Progenitor cell of endocrine pancreas (in vitro differentiated cells): ENCODE results near the gene C1QTNF6. TPM values are rescaled to one million over a fixed set of nuclear protein-coding genes. Genes with fewer than 3 reads are reported as not detected.

Experiments used
- DNase-seq: peaks from one replicate; pipeline ENCODE4 v3.0.0; 2021; ENCODE audit warnings: low spot score; ENCODE audit not compliant: unreplicated experiment
- H3K27ac Mint-ChIP-seq: 2 replicates; pipeline ENCODE4 v1.8.0; 2021; ENCODE audit warnings: mild to moderate bottlenecking, moderate library complexity, mixed read lengths
- H3K27me3 Mint-ChIP-seq: 2 replicates; pipeline ENCODE4 v1.8.0; 2021; ENCODE audit warnings: mixed read lengths
- H3K36me3 Mint-ChIP-seq: 2 replicates; pipeline ENCODE4 v1.8.0; 2022; ENCODE audit warnings: mixed read lengths; ENCODE audit not compliant: insufficient read depth
- H3K4me1 Mint-ChIP-seq: 2 replicates; pipeline ENCODE4 v1.8.0; 2021; ENCODE audit warnings: low read depth, mixed read lengths
- H3K4me3 Mint-ChIP-seq: 2 replicates; pipeline ENCODE4 v1.8.0; 2021; ENCODE audit warnings: low read depth, mild to moderate bottlenecking, moderate library complexity, mixed read lengths
- H3K9me3 Mint-ChIP-seq: 2 replicates; pipeline ENCODE4 v1.8.0; 2021; ENCODE audit warnings: low read depth, mixed read lengths
- CTCF ChIP-seq: fragments of 200-600 bp; sonication (generic); IDR thresholded peaks from one replicate; pipeline ENCODE4 v1.5.0; 2021; ENCODE audit warnings: antibody characterized with exemption, mild to moderate bottlenecking; ENCODE audit not compliant: unreplicated experiment
- total RNA-seq: library from RNA; stranded (reverse); gene quantifications from 2 replicates; pipeline ENCODE4 v1.2.1, GENCODE V29; 2021

Gene C1QTNF6
- total RNA-seq, 1 donor from 2014 or later = 14.5 TPM

DNA sequence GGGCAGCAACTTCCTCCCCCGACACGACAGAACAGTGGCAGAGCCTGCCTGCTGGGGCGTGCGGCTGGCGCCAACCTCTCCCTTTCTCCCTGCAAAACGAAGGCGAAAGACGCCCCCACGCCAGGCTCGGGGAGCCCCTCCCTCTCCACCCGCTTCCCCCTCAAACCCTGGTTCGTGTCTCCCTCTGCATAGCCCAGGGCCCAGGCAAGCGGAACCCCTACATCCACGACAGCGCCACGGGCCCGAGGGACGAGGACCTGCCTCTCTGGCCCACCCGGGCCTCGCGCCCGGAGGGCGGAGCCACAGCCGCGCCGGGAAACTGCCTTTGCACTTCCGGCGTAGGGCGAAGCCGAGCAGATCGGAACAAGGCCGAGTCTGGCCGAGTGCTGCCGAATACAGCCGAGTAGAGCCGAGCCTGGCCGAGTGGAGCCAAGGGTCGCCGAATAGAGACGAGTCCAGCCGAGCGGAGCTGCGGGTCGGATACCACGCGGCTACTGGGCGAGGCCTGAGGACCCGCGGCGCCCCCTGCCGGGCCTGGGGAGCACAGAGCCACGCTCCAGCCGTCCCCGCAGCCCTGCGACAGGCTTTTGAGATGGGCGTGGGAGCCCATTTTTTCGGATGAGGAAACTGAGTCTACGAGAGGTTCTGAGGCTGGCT is 11.2 kb upstream of the C1QTNF6 start:
- peak overlapping the region; percentile 81 for H3K4me3 Mint-ChIP-seq
- H3K27me3 Mint-ChIP-seq = no peaks in the 10 kb centered on the region
- peaks cover 4% of the 10 kb centered on the region for H3K9me3 Mint-ChIP-seq
- TF ChIP-seq CTCF = peak; percentile 96
- peaks cover 4% of the 10 kb centered on the region for H3K36me3 Mint-ChIP-seq
- peak overlapping the region; percentile 90 for H3K27ac Mint-ChIP-seq
- DNase-seq = peak; percentile 100
- peaks cover 11% of the 10 kb centered on the region for H3K4me1 Mint-ChIP-seq

GRCh38 chr22:37198258-37199102 is 10.4 kb upstream of the C1QTNF6 start:
- H3K36me3 Mint-ChIP-seq = peaks cover 6% of the 10 kb centered on the region
- peak overlapping the region; percentile 81 for H3K4me3 Mint-ChIP-seq
- DNase-seq = peak; percentile 81
- peaks cover 6% of the 10 kb centered on the region for H3K9me3 Mint-ChIP-seq
- H3K27ac Mint-ChIP-seq = peak overlapping the region; percentile 90
- no peaks in the 10 kb centered on the region for H3K27me3 Mint-ChIP-seq
- H3K4me1 Mint-ChIP-seq = peaks cover 11% of the 10 kb centered on the region
- TF ChIP-seq CTCF = peak; percentile 92

DNA sequence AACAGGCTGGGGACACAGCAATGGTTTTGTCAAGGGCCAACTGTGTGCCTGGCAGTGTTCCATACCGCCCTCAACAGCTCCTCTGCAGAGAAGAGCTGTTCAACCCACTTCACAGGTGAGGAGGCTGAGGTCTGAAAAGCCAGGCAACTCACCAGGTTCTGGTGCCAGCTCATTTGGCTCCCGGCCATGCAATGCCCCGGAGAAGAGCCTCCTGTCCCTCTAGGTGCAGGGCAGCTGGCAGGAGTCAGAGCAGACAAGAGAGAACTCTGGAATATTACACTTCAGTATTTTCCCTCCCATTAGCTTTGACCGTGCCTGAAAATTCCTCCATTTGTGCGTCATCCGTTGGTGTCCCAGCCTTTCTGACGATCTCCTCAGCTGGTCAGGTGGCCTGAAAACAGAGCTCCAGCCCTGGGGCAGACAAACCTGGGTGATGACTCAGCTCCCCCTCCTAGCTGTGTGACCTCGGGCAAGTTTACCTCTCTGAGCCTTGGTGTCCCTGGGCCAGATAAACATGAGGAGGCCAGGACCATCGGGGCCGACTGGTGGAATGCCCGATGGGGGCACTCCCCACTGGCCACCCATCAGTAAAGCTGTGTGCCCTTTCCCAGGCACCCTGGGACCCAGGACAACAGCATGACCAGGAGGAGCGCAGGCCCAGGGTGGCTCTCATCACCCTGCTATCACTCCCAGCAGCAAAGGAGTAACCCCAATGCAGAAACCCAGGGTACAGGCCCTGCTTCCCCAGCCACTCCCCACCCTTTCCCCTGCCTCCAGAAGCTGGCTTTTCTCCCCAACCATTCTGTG is 9.6 kb upstream of the C1QTNF6 start:
- H3K27ac Mint-ChIP-seq = peak overlapping the region; percentile 62

DNA sequence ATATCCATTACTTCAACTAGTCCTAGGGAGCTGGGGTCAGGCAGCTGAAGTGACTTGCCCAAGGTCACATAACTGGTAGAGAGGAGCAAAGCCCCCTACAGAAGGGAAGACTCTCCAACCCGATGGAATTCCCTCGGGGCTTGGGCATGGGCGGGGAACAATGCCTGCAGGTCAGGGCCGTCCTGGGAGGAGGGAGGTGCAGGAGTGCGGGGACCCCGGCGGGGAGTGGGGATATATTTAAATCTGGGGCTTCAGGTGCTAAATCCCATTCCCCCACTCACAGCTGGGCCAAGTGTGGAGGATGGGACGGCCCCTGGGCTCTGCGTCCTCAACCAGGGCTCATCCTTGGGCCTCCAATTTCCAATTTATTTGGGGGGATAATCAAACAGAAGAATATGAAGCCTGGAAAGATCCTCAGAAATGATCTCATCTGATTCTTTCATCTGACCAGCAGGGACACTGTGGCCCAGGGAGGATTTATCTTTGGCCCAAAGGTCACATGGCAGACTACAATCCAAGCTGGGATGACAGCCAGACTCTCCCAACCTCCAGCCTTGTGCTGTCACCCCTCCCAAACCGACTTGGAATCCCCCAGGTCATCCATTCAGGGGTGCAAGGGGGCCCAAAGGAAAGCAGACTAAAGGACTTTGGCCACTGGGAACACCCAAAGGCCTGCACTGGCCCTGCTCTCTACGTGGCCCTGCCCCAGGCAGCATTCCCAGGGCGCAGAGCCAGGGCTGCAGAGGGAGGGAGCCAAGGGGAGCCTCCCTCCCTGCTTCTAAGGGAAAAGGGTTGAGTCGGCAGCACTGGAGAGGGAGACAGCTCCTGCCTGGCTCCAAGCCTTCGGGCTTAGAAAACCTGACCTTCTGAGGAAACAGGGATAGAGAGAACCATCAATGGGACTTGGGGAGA is 8.7 kb upstream of the C1QTNF6 start:
- Mint-ChIP-seq H3K9me3 (peaks cover 14% of the 10 kb centered on the region), H3K4me3 (peak overlapping the region; percentile 9), H3K4me1 (peaks cover 11% of the 10 kb centered on the region), H3K27ac (no peak overlapping the region), H3K27me3 (no peaks in the 10 kb centered on the region), H3K36me3 (peaks cover 9% of the 10 kb centered on the region)
- no peak for DNase-seq
- TF ChIP-seq CTCF = no peak

More for the DNA sequence above, 9.6 kb upstream of the C1QTNF6 start:
- no peak for TF ChIP-seq CTCF
- H3K4me1 Mint-ChIP-seq = peaks cover 11% of the 10 kb centered on the region
- H3K27me3 Mint-ChIP-seq = no peaks in the 10 kb centered on the region
- H3K4me3 Mint-ChIP-seq = peak overlapping the region; percentile 81
- DNase-seq = no peak
- H3K36me3 Mint-ChIP-seq = peaks cover 8% of the 10 kb centered on the region
- H3K9me3 Mint-ChIP-seq = peaks cover 8% of the 10 kb centered on the region
